Nephron progenitor cell (in vitro differentiated cells): ENCODE data around the gene MYH8.

ENCODE experiments used
- DNase-seq: peaks from one replicate; pipeline ENCODE4 v3.0.0; 2021
- H3K27ac Mint-ChIP-seq: 2 replicates; pipeline ENCODE4 v1.8.0; 2021; ENCODE audit warnings: mild to moderate bottlenecking, moderate library complexity, mixed read lengths
- H3K27me3 Mint-ChIP-seq: 2 replicates; pipeline ENCODE4 v1.8.0; 2021; ENCODE audit warnings: mild to moderate bottlenecking, low read depth, mixed read lengths; ENCODE audit not compliant: poor library complexity
- H3K36me3 Mint-ChIP-seq: 2 replicates; pipeline ENCODE4 v1.8.0; 2021; ENCODE audit warnings: low read depth, mixed read lengths
- H3K4me1 Mint-ChIP-seq: 2 replicates; pipeline ENCODE4 v1.8.0; 2021; ENCODE audit warnings: mixed read lengths
- H3K4me3 Mint-ChIP-seq: 2 replicates; pipeline ENCODE4 v1.8.0; 2021; ENCODE audit warnings: mild to moderate bottlenecking, moderate library complexity, mixed read lengths
- H3K9me3 Mint-ChIP-seq: 2 replicates; pipeline ENCODE4 v1.8.0; 2021; ENCODE audit warnings: mild to moderate bottlenecking, moderate library complexity, mixed read lengths
- CTCF ChIP-seq: fragments of 200-600 bp; sonication (generic); IDR thresholded peaks from 2 replicates; pipeline ENCODE4 v1.5.0; 2021; ENCODE audit warnings: antibody characterized with exemption

Gene MYH8

GRCh38 chr17:10457952-10458351 is 36.2 kb upstream of the MYH8 start:
- no peak for DNase-seq
- peaks cover 4% of the 10 kb centered on the region for H3K27me3 Mint-ChIP-seq
- no peaks in the 10 kb centered on the region for H3K9me3 Mint-ChIP-seq
- no peak overlapping the region for H3K4me3 Mint-ChIP-seq
- no peak overlapping the region for H3K27ac Mint-ChIP-seq
- no peaks in the 10 kb centered on the region for H3K36me3 Mint-ChIP-seq
- no peak for TF ChIP-seq CTCF
- H3K4me1 Mint-ChIP-seq, result peaks cover 11% of the 10 kb centered on the region

GRCh38 chr17:10447026-10447931 is 25.5 kb upstream of the MYH8 start:
- Mint-ChIP-seq H3K4me3 (no peak overlapping the region), H3K27me3 (peaks cover 5% of the 10 kb centered on the region), H3K9me3 (no peaks in the 10 kb centered on the region), H3K27ac (no peak overlapping the region), H3K36me3 (no peaks in the 10 kb centered on the region), H3K4me1 (no peaks in the 10 kb centered on the region)
- DNase-seq, result no peak
- TF ChIP-seq CTCF, result no peak

GRCh38 chr17:10439816-10440215 is 18.1 kb upstream of the MYH8 start:
- DNase-seq, result no peak
- H3K4me3 Mint-ChIP-seq, result no peak overlapping the region
- H3K9me3 Mint-ChIP-seq, result peaks cover 10% of the 10 kb centered on the region
- H3K36me3 Mint-ChIP-seq, result no peaks in the 10 kb centered on the region
- H3K27ac Mint-ChIP-seq, result no peak overlapping the region
- TF ChIP-seq CTCF, result no peak
- H3K4me1 Mint-ChIP-seq, result no peaks in the 10 kb centered on the region
- peaks cover 11% of the 10 kb centered on the region for H3K27me3 Mint-ChIP-seq

GRCh38 chr17:10435096-10435495 is 13.3 kb upstream of the MYH8 start:
- H3K36me3 Mint-ChIP-seq, result no peaks in the 10 kb centered on the region
- DNase-seq, result no peak
- H3K27me3 Mint-ChIP-seq, result peaks cover 11% of the 10 kb centered on the region
- no peak for TF ChIP-seq CTCF
- peaks cover 17% of the 10 kb centered on the region for H3K9me3 Mint-ChIP-seq
- no peaks in the 10 kb centered on the region for H3K4me1 Mint-ChIP-seq
- H3K27ac Mint-ChIP-seq, result no peak overlapping the region
- no peak overlapping the region for H3K4me3 Mint-ChIP-seq

GRCh38 chr17:10429421-10430045 is 7.8 kb upstream of the MYH8 start:
- Mint-ChIP-seq H3K36me3 (no peaks in the 10 kb centered on the region), H3K4me1 (no peaks in the 10 kb centered on the region)
- no peak for TF ChIP-seq CTCF

More at GRCh38 chr17:10429421-10430045, 7.8 kb upstream of the MYH8 start:
- Mint-ChIP-seq H3K9me3 (peaks cover 8% of the 10 kb centered on the region), H3K4me3 (no peak overlapping the region), H3K27me3 (peaks cover 9% of the 10 kb centered on the region), H3K27ac (no peak overlapping the region)
- DNase-seq, result no peak
